ENCODE results near the gene RALB. TPM values are rescaled to one million over a fixed set of nuclear protein-coding genes. Genes with fewer than 3 reads are reported as not detected.

Gene RALB
- total RNA-seq, 1 donor from 2014 or later = 25.4 TPM

GRCh38 chr2:120271711-120272379 is 19.2 kb downstream of the RALB start:
- Mint-ChIP-seq H3K4me3 (ENCODE audit: unreplicated experiment) (no peak overlapping the region), H3K9me3 (ENCODE audit: unreplicated experiment) (no peaks in the 10 kb centered on the region), H3K4me1 (ENCODE audit: unreplicated experiment) (peaks cover 12% of the 10 kb centered on the region), H3K27ac (ENCODE audit: unreplicated experiment) (no peak overlapping the region), H3K36me3 (ENCODE audit: unreplicated experiment) (no peaks in the 10 kb centered on the region), H3K27me3 (ENCODE audit: unreplicated experiment) (no peaks in the 10 kb centered on the region)
- TF ChIP-seq CTCF (IDR thresholded peaks at IDR 0.05) = no peak
- no peak for DNase-seq (ENCODE audit: extremely low spot score, unreplicated experiment)

GRCh38 chr2:120272763-120273481 is 20.3 kb downstream of the RALB start:
- Mint-ChIP-seq H3K9me3 (ENCODE audit: unreplicated experiment) (no peaks in the 10 kb centered on the region), H3K36me3 (ENCODE audit: unreplicated experiment) (no peaks in the 10 kb centered on the region), H3K27ac (ENCODE audit: unreplicated experiment) (no peak overlapping the region), H3K4me3 (ENCODE audit: unreplicated experiment) (no peak overlapping the region), H3K4me1 (ENCODE audit: unreplicated experiment) (peaks cover 12% of the 10 kb centered on the region), H3K27me3 (ENCODE audit: unreplicated experiment) (no peaks in the 10 kb centered on the region)
- no peak for TF ChIP-seq CTCF (IDR thresholded peaks at IDR 0.05)
- DNase-seq (ENCODE audit: extremely low spot score, unreplicated experiment) = no peak

GRCh38 chr2:120275617-120276400 is 23.2 kb downstream of the RALB start:
- no peak for DNase-seq (ENCODE audit: extremely low spot score, unreplicated experiment)
- no peak overlapping the region for H3K4me3 Mint-ChIP-seq (ENCODE audit: unreplicated experiment)

GRCh38 chr2:120277505-120278205 is 25.0 kb downstream of the RALB start:
- no peaks in the 10 kb centered on the region for H3K27me3 Mint-ChIP-seq (ENCODE audit: unreplicated experiment)
- TF ChIP-seq CTCF (IDR thresholded peaks at IDR 0.05) = no peak
- H3K27ac Mint-ChIP-seq (ENCODE audit: unreplicated experiment) = no peak overlapping the region
- H3K9me3 Mint-ChIP-seq (ENCODE audit: unreplicated experiment) = no peaks in the 10 kb centered on the region
- DNase-seq (ENCODE audit: extremely low spot score, unreplicated experiment) = no peak
- H3K4me3 Mint-ChIP-seq (ENCODE audit: unreplicated experiment) = no peak overlapping the region
- H3K4me1 Mint-ChIP-seq (ENCODE audit: unreplicated experiment) = peaks cover 3% of the 10 kb centered on the region
- peaks cover 23% of the 10 kb centered on the region for H3K36me3 Mint-ChIP-seq (ENCODE audit: unreplicated experiment)

More at GRCh38 chr2:120275617-120276400, 23.2 kb downstream of the RALB start:
- TF ChIP-seq CTCF (IDR thresholded peaks at IDR 0.05) = no peak
- Mint-ChIP-seq H3K4me1 (ENCODE audit: unreplicated experiment) (peaks cover 6% of the 10 kb centered on the region), H3K27ac (ENCODE audit: unreplicated experiment) (no peak overlapping the region), H3K36me3 (ENCODE audit: unreplicated experiment) (peaks cover 15% of the 10 kb centered on the region), H3K9me3 (ENCODE audit: unreplicated experiment) (no peaks in the 10 kb centered on the region), H3K27me3 (ENCODE audit: unreplicated experiment) (no peaks in the 10 kb centered on the region)
